Measurements from ENCODE around the gene NAAA. TPM values are rescaled to one million over a fixed set of nuclear protein-coding genes. Genes with fewer than 3 reads are reported as not detected.

NAAA gene
- total and polyA plus RNA-seq, 2 of the 13 experiments (the other 11 are each of a cell fraction or from before 2014, with no cell fraction given): 22.4 to 24.6 TPM

- WGBS (ENCODE audit: low lambda C conversion rate): 99% methylated on average over 2 of the region's 2 CpGs
- ChIA-PET POLR2A (no interaction called here), CTCF (ENCODE audit: low intra/inter-chr PET ratio, low total read pairs) (no interaction called here)
- no peaks in the 10 kb centered on the region for H3K9me3 ChIP-seq (ENCODE audit: low read length)
- no peak overlapping the region for H3K27ac ChIP-seq (ENCODE audit: extremely low read length, insufficient read depth, low read length)
- no peak overlapping the region for H3K4me2 ChIP-seq (ENCODE audit: low read depth, low read length)
- no peaks in the 10 kb centered on the region for H4K20me1 ChIP-seq (ENCODE audit: insufficient read depth, low read length)
- FAIRE-seq: no peak
- no peak for ATAC-seq
- no peak overlapping the region for H3K9ac ChIP-seq (ENCODE audit: insufficient read depth, low read depth, low read length)
- BruUV-seq (replicated peaks): no TSS peak
- peaks cover 27 to 79% of the 10 kb centered on the region in 2 experiments for H3K36me3 ChIP-seq (replicated peaks in 1 of 2; ENCODE audit: control insufficient read depth in 1 of 2, insufficient read depth in 2 of 2, low read length in 2 of 2)
- no peak overlapping the region for H2AFZ ChIP-seq (ENCODE audit: low read length)
- no peaks in the 10 kb centered on the region for H3K79me2 ChIP-seq (ENCODE audit: insufficient read depth, low read length)
- H3K27me3 ChIP-seq (ENCODE audit: control insufficient read depth in 1 of 2, insufficient read depth in 2 of 2, low read length in 2 of 2): no peaks in the 10 kb centered on the region
- H3K4me3 ChIP-seq (replicated peaks in 1 of 3; ENCODE audit: insufficient read depth in 1 of 3, low read depth in 2 of 3, low read length in 3 of 3): no peak overlapping the region
- in situ Hi-C loops (cut with HindIII; ENCODE audit: extremely low pct_ligation_motif_present, low pct_unique_long_range_greater_than_20kb) (no loop called here), intact Hi-C loops (cut with micrococcal nuclease; ENCODE audit: unreplicated experiment) (no loop called here)
- no peak for DNase-seq (ENCODE audit: low spot score)
- no peaks in the 10 kb centered on the region for H3K4me1 ChIP-seq (ENCODE audit: insufficient read depth, low read length)
- TF ChIP-seq ZFP62 (CRISPR knock-in tag; IDR thresholded peaks at IDR 0.05) (no peak), HNRNPK (IDR thresholded peaks at IDR 0.05; ENCODE audit: low read depth, low read length, poor library complexity, severe bottlenecking) (no peak), ZBTB21 (CRISPR knock-in tag; IDR thresholded peaks at IDR 0.05) (no peak), ATF4 (CRISPR knock-in tag; IDR thresholded peaks at IDR 0.05) (no peak), RNF219 (CRISPR knock-in tag; IDR thresholded peaks at IDR 0.05) (no peak), EP300 (IDR thresholded peaks at IDR 0.05; ENCODE audit: low read depth in 2 of 2, low read length in 2 of 2) (no peak), EP300 (CRISPR knock-in tag; IDR thresholded peaks at IDR 0.05; ENCODE audit: borderline replicate concordance) (no peak), ZNF232 (CRISPR knock-in tag; IDR thresholded peaks at IDR 0.05; ENCODE audit: borderline replicate concordance) (no peak), TCF12 (IDR thresholded peaks at IDR 0.05) (no peak), TCF12 (CRISPR knock-in tag; IDR thresholded peaks at IDR 0.05) (no peak), ZNF18 (CRISPR knock-in tag; IDR thresholded peaks at IDR 0.05; ENCODE audit: insufficient replicate concordance) (no peak), HNRNPH1 (optimal IDR thresholded peaks at IDR 0.05; ENCODE audit: low read depth, low read length) (no peak), ARID5B (CRISPR knock-in tag; IDR thresholded peaks at IDR 0.05) (no peak), GLI4 (CRISPR knock-in tag; IDR thresholded peaks at IDR 0.05; ENCODE audit: borderline replicate concordance) (no peak), FOXO1 (CRISPR knock-in tag; IDR thresholded peaks at IDR 0.05) (no peak), ETV5 (CRISPR knock-in tag; IDR thresholded peaks at IDR 0.05; ENCODE audit: borderline replicate concordance) (no peak), NFYB (CRISPR knock-in tag; IDR thresholded peaks at IDR 0.05) (no peak), ZNF350 (CRISPR knock-in tag; IDR thresholded peaks at IDR 0.05; ENCODE audit: borderline replicate concordance, low read depth) (no peak)
These were observed 35.4 kb upstream of the NAAA start for GRCh38 chr4:75976177-75976576.

Measured in HepG2 (cell line).